SU-DHL-6 (cell line): ENCODE results near the gene CNTN2.

Source experiments
- H2AFZ ChIP-seq: fragments of 200-600 bp; sonication (generic); 2 replicates; pipeline ENCODE4 v1.6.1; 2014; ENCODE audit warnings: low read depth, mild to moderate bottlenecking, moderate library complexity, mixed read lengths, antibody characterized with exemption, low read length; ENCODE audit not compliant: severe bottlenecking
- H3F3A ChIP-seq: fragments of 200-600 bp; shearing (Covaris generic); 2 replicates; pipeline ENCODE4 v1.6.0; 2016; ENCODE audit warnings: antibody characterized with exemption, mild to moderate bottlenecking; ENCODE audit not compliant: insufficient read depth
- H3K27ac ChIP-seq: fragments of 200-600 bp; sonication (generic); 2 replicates; pipeline ENCODE4 v1.5.1; 2016; ENCODE audit warnings: low read depth, mild to moderate bottlenecking, low read length, moderate library complexity, mixed read lengths
- H3K27me3 ChIP-seq: fragments of 200-600 bp; sonication (generic), shearing (Covaris generic); 2 replicates; pipeline ENCODE4 v1.6.0; 2014; ENCODE audit warnings: mild to moderate bottlenecking, low read length
- H3K36me3 ChIP-seq: fragments of 200-600 bp; sonication (generic); 2 replicates; pipeline ENCODE4 v1.6.1; 2014; ENCODE audit warnings: mild to moderate bottlenecking, low read length, mixed read lengths
- H3K4me2 ChIP-seq: fragments of 300-600, 200-600 bp; shearing (Covaris generic), sonication (generic); 2 replicates; pipeline ENCODE4 v1.6.0; 2014; ENCODE audit warnings: low read length, low read depth, mild to moderate bottlenecking; ENCODE audit not compliant: poor library complexity, severe bottlenecking
- H3K4me3 ChIP-seq: fragments of 200-600 bp; sonication (generic); 2 replicates; pipeline ENCODE4 v1.5.1; 2014; ENCODE audit warnings: antibody characterized with exemption, low read length, mild to moderate bottlenecking, mixed read lengths; ENCODE audit not compliant: insufficient read depth, poor library complexity, severe bottlenecking
- H3K79me2 ChIP-seq: fragments of 200-600 bp; sonication (generic); 2 replicates; pipeline ENCODE4 v1.6.1; 2014; ENCODE audit warnings: mild to moderate bottlenecking, low read length, moderate library complexity; ENCODE audit not compliant: insufficient read depth
- H3K9ac ChIP-seq: fragments of 200-600 bp; sonication (generic); 2 replicates; pipeline ENCODE4 v1.7.0; 2014; ENCODE audit warnings: mild to moderate bottlenecking, low read length
- H3K9me2 ChIP-seq: fragments of 200-600 bp; sonication (generic); replicated peaks from 2 replicates; pipeline ENCODE4 v1.6.1; 2014; ENCODE audit warnings: low read length; ENCODE audit not compliant: insufficient read depth
- H3K9me3 ChIP-seq: fragments of 200-600 bp; sonication (generic); 2 replicates; pipeline ENCODE4 v1.6.1; 2014; ENCODE audit warnings: low read length, mixed read lengths; ENCODE audit not compliant: insufficient read depth
- H4K20me1 ChIP-seq: fragments of 200-600 bp; sonication (generic); 2 replicates; pipeline ENCODE4 v1.6.1; 2014; ENCODE audit warnings: low read depth, mild to moderate bottlenecking, antibody characterized with exemption, low read length, moderate library complexity, mixed read lengths
- EZH2phosphoT487 ChIP-seq: fragments of 200-600 bp; sonication (generic), shearing (Covaris generic); conservative IDR thresholded peaks from 2 replicates; pipeline ENCODE4 v1.6.1; 2018; ENCODE audit warnings: mild to moderate bottlenecking, antibody characterized with exemption, low read length, moderate library complexity, mixed read lengths
- TF ChIP-seq, protein P1 (sequence below): fragments of 200-600 bp; sonication (generic); IDR thresholded peaks from one replicate; pipeline ENCODE4 v1.5.1; 2017; ENCODE audit warnings: antibody characterized with exemption, mild to moderate bottlenecking, low read length, moderate library complexity; ENCODE audit not compliant: insufficient read depth, poor library complexity, severe bottlenecking

The CNTN2 gene

DNA sequence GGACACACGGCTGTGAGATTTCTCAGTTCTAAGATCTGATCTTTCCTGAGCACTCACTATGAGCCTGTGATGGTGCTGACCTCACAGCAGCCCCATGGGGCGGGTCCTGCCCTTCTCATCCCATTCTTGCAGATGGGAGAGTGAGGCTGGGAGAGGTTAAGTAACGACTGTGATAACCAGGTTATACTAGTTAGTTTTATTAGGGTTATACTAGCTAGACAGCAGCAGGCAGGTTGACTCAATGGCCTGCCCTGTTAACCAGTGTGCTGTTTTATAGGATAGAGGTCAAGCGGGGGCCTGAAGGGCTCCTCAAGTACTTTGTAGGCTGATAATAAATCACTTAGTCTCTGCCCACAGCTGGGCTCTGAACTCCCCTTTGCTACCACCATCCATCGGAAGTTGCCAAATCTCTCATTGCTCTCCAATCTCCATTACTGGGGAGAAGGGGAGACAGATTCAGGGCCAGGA, 4.8 kb downstream of the CNTN2 start:
- no peak overlapping the region for H3K9ac ChIP-seq
- no peaks in the 10 kb centered on the region for H3K9me2 ChIP-seq
- TF ChIP-seq, protein P1, sequence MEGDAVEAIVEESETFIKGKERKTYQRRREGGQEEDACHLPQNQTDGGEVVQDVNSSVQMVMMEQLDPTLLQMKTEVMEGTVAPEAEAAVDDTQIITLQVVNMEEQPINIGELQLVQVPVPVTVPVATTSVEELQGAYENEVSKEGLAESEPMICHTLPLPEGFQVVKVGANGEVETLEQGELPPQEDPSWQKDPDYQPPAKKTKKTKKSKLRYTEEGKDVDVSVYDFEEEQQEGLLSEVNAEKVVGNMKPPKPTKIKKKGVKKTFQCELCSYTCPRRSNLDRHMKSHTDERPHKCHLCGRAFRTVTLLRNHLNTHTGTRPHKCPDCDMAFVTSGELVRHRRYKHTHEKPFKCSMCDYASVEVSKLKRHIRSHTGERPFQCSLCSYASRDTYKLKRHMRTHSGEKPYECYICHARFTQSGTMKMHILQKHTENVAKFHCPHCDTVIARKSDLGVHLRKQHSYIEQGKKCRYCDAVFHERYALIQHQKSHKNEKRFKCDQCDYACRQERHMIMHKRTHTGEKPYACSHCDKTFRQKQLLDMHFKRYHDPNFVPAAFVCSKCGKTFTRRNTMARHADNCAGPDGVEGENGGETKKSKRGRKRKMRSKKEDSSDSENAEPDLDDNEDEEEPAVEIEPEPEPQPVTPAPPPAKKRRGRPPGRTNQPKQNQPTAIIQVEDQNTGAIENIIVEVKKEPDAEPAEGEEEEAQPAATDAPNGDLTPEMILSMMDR, result no peak
- no peak for TF ChIP-seq EZH2phosphoT487
- H3K4me3 ChIP-seq, result no peak overlapping the region
- no peaks in the 10 kb centered on the region for H3K36me3 ChIP-seq
- H3K9me3 ChIP-seq, result no peaks in the 10 kb centered on the region
- no peaks in the 10 kb centered on the region for H3F3A ChIP-seq
- no peaks in the 10 kb centered on the region for H3K79me2 ChIP-seq
- H3K27me3 ChIP-seq, result no peaks in the 10 kb centered on the region
- no peaks in the 10 kb centered on the region for H4K20me1 ChIP-seq
- no peak overlapping the region for H3K27ac ChIP-seq
- no peak overlapping the region for H2AFZ ChIP-seq
- no peak overlapping the region for H3K4me2 ChIP-seq

DNA sequence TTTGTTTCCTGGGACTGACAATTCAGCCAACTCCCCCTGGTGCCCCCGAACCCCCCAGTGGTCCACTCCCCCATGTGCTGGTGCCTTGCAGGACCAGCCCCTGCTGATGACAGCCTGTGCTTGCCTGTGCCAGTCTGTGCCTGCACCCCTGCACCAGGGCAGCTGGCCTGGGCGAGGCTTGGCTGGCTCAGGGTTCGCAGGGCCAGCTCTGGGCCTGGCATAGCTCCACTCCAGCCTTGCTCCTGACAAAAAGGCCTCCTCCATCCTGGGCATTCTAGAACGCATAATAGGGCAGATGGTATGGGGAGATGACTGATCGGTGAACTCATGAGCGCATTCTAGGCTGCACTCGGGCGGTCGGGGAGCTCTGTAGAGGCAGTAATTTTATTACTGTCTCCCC, 5.4 kb downstream of the CNTN2 start:
- no peak overlapping the region for H3K9ac ChIP-seq
- H3F3A ChIP-seq, result no peaks in the 10 kb centered on the region
- no peak overlapping the region for H2AFZ ChIP-seq
- H3K9me2 ChIP-seq, result no peaks in the 10 kb centered on the region
- no peaks in the 10 kb centered on the region for H3K36me3 ChIP-seq
- TF ChIP-seq EZH2phosphoT487, result no peak
- H3K9me3 ChIP-seq, result no peaks in the 10 kb centered on the region
- no peaks in the 10 kb centered on the region for H4K20me1 ChIP-seq
- H3K4me3 ChIP-seq, result no peak overlapping the region
- no peaks in the 10 kb centered on the region for H3K79me2 ChIP-seq
- no peaks in the 10 kb centered on the region for H3K27me3 ChIP-seq
- H3K4me2 ChIP-seq, result no peak overlapping the region
- H3K27ac ChIP-seq, result no peak overlapping the region

DNA sequence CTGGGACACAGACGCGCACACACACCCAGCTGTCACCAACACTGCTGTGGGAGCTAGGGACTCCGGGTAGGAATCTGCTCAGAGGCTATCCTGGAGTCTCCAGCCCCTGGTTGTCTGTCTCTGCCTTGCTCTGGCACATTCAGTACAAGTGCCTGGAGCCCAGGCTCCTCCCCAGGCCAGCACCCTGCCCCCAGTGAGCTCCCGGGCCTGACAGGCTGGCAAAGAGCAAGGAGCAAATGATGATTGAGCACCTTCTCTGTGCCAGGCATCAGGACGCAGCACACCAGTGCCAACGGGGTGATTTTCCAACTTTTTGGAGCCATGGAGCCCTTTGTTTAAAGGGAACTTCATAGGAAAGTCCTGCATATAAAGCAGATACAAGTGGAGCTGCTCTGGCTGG, 6.5 kb downstream of the CNTN2 start:
- no peaks in the 10 kb centered on the region for H3K27me3 ChIP-seq
- no peak overlapping the region for H2AFZ ChIP-seq
- H3K4me3 ChIP-seq, result no peak overlapping the region
- no peak overlapping the region for H3K9ac ChIP-seq
- no peaks in the 10 kb centered on the region for H3K36me3 ChIP-seq
- no peaks in the 10 kb centered on the region for H3K9me3 ChIP-seq
- H3K4me2 ChIP-seq, result no peak overlapping the region
- H3K27ac ChIP-seq, result no peak overlapping the region
- H3K9me2 ChIP-seq, result no peaks in the 10 kb centered on the region
- H3F3A ChIP-seq, result no peaks in the 10 kb centered on the region
- H4K20me1 ChIP-seq, result no peaks in the 10 kb centered on the region
- TF ChIP-seq EZH2phosphoT487, result no peak
- TF ChIP-seq, protein P1, result no peak
- no peaks in the 10 kb centered on the region for H3K79me2 ChIP-seq

DNA sequence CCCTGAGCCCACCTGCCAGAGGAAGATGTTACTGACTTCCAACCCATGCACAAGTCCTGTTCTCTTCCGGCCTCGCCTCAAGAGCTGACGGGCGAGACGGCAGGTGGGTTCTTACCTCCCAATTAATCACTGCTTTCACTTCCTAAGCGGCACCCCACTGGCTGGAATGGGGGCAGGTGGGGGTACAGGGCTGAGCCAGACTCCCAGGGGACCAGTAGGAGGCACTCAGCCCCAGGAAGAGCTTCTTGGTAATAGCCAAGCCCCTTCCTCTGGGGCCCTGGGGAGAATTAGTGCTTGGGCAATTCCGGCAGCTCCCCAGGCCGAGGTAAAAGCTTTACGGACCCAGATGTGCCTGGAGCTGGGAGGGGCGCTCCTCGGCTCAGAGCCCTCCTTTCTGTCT, 9.7 kb downstream of the CNTN2 start:
- Histone ChIP-seq H3K9me2 (no peaks in the 10 kb centered on the region), H3F3A (no peaks in the 10 kb centered on the region), H3K27me3 (no peaks in the 10 kb centered on the region), H2AFZ (no peak overlapping the region), H3K36me3 (no peaks in the 10 kb centered on the region), H3K27ac (no peak overlapping the region), H3K4me3 (no peak overlapping the region), H3K79me2 (no peaks in the 10 kb centered on the region), H3K4me2 (no peak overlapping the region), H3K9me3 (no peaks in the 10 kb centered on the region), H3K9ac (no peak overlapping the region), H4K20me1 (no peaks in the 10 kb centered on the region)
- TF ChIP-seq EZH2phosphoT487, result no peak
- TF ChIP-seq, protein P1, result no peak
